HG02763 (cell line): ENCODE measurements around the gene FBXW7.

Experiments used
- ATAC-seq: cut with Tn5 transposase; IDR thresholded peaks from one replicate; pipeline ENCODE4 v1.9.1; 2021; ENCODE audit warnings: mild to moderate bottlenecking, moderate library complexity; ENCODE audit not compliant: unreplicated experiment

The FBXW7 gene

GRCh38 chr4:152346526-152346925, 189.4 kb downstream of the FBXW7 start:
- no peak for ATAC-seq

GRCh38 chr4:152344001-152344400, 191.9 kb downstream of the FBXW7 start:
- ATAC-seq = no peak

- ATAC-seq = no peak
These were observed 193.6 kb downstream of the FBXW7 start for GRCh38 chr4:152342293-152342692.

GRCh38 chr4:152340818-152341217, 195.1 kb downstream of the FBXW7 start:
- ATAC-seq = no peak

- ATAC-seq = no peak
These were observed 196.3 kb downstream of the FBXW7 start for GRCh38 chr4:152339576-152339975.

- ATAC-seq = no peak
These were observed 201.0 kb downstream of the FBXW7 start for GRCh38 chr4:152334931-152335330.

GRCh38 chr4:152331042-152331441, 204.8 kb downstream of the FBXW7 start:
- ATAC-seq = no peak

GRCh38 chr4:152328582-152328981, 207.3 kb downstream of the FBXW7 start:
- no peak for ATAC-seq

GRCh38 chr4:152327606-152328453, 208.1 kb downstream of the FBXW7 start:
- no peak for ATAC-seq

- no peak for ATAC-seq
These were observed 210.1 kb downstream of the FBXW7 start for GRCh38 chr4:152325831-152326230.

- ATAC-seq = no peak
These were observed 212.7 kb downstream of the FBXW7 start for GRCh38 chr4:152323221-152323620.

GRCh38 chr4:152322656-152323055, 213.2 kb downstream of the FBXW7 start:
- no peak for ATAC-seq

GRCh38 chr4:152321923-152322322, 214.0 kb downstream of the FBXW7 start:
- ATAC-seq = no peak

- ATAC-seq = no peak
These were observed 214.5 kb downstream of the FBXW7 start for GRCh38 chr4:152321398-152321797.

- ATAC-seq = no peak
These were observed 218.9 kb downstream of the FBXW7 start for GRCh38 chr4:152316969-152317368.

- no peak for ATAC-seq
These were observed 225.6 kb downstream of the FBXW7 start for GRCh38 chr4:152310257-152310656.

GRCh38 chr4:152309418-152309817, 226.5 kb downstream of the FBXW7 start:
- no peak for ATAC-seq

- no peak for ATAC-seq
These were observed 226.9 kb downstream of the FBXW7 start for GRCh38 chr4:152308951-152309350.

- ATAC-seq = no peak
These were observed 228.2 kb downstream of the FBXW7 start for GRCh38 chr4:152307669-152308068.

GRCh38 chr4:152306541-152306940, 229.4 kb downstream of the FBXW7 start:
- no peak for ATAC-seq

- ATAC-seq = peak; percentile 81
These were observed 231.7 kb downstream of the FBXW7 start for GRCh38 chr4:152304220-152304619.

- ATAC-seq = no peak
These were observed 234.5 kb downstream of the FBXW7 start for GRCh38 chr4:152301381-152301780.

- ATAC-seq = no peak
These were observed 236.3 kb downstream of the FBXW7 start for GRCh38 chr4:152299553-152299952.
